Brain microvascular endothelial cell (primary cell): ENCODE measurements around the gene KNDC1.
"Not testable (repeated sequence)": the region's sequence is repeated elsewhere in the genome, so short reads cannot be mapped to it uniquely, and the experiment has no call there.

Experiments used
- DNase-seq: peaks from one replicate; pipeline ENCODE4 v3.0.0-alpha.2; 2020
- H3K27ac ChIP-seq: fragments of 250-450 bp; sonication (Bioruptor Pico); 2 replicates; pipeline ENCODE4 v1.5.1; 2020; ENCODE audit warnings: mild to moderate bottlenecking, moderate library complexity
- H3K27me3 ChIP-seq: fragments of 250-450 bp; sonication (Bioruptor Pico); replicated peaks from 2 replicates; pipeline ENCODE4 v1.5.1; 2020; ENCODE audit warnings: mild to moderate bottlenecking
- H3K36me3 ChIP-seq: fragments of 250-450 bp; sonication (Bioruptor Pico); replicated peaks from 2 replicates; pipeline ENCODE4 v1.5.1; 2020; ENCODE audit warnings: mild to moderate bottlenecking
- H3K4me3 ChIP-seq: 2 replicates; pipeline ENCODE4 v1.5.1; 2011; ENCODE audit warnings: low read depth, mild to moderate bottlenecking, control low read depth, low read length, moderate library complexity
- CTCF ChIP-seq: IDR thresholded peaks from 2 replicates; pipeline ENCODE4 v1.5.1; 2011; ENCODE audit warnings: low read depth, mild to moderate bottlenecking, moderate library complexity, low read length, control low read depth, inconsistent platforms; ENCODE audit errors: missing control alignments
- in situ Hi-C: cut with HindIII; loops from 2 replicates; pipeline ENCODE4 v1.10.0; 2017; ENCODE audit warnings: low sequenced_read_pairs, low pct_ligation_motif_present

KNDC1 gene

GRCh38 chr10:133159950-133160825, at the start of gene KNDC1:
KNDC1 (plus strand) TSS chr10:133160219; CDS start chr10:133160468, 249 bp downstream.
- Histone ChIP-seq H3K4me3 (peak within 1 kb of the TSS; percentile 20), H3K27ac (no peak within 1 kb of the TSS), H3K27me3 (peaks cover 25% of the 10 kb centered on the region), H3K36me3 (no peaks in the 10 kb centered on the region)
- no peak for TF ChIP-seq CTCF
- DNase-seq: no peak
- in situ Hi-C loops: no loop called here

- no peak for DNase-seq
- no peak overlapping the region for H3K4me3 ChIP-seq
- TF ChIP-seq CTCF: no peak
- H3K27ac ChIP-seq: no peak overlapping the region
- in situ Hi-C loops: no loop called here
- no peaks in the 10 kb centered on the region for H3K27me3 ChIP-seq
- H3K36me3 ChIP-seq: no peaks in the 10 kb centered on the region
Observed at GRCh38 chr10:133110609-133111275, 49.3 kb upstream of the KNDC1 start.

GRCh38 chr10:133111640-133112039, 48.4 kb upstream of the KNDC1 start:
- in situ Hi-C loops, H3K4me3 ChIP-seq, H3K36me3 ChIP-seq, DNase-seq, H3K27ac ChIP-seq, H3K27me3 ChIP-seq: not testable (repeated sequence)

GRCh38 chr10:133113146-133113830, 46.7 kb upstream of the KNDC1 start:
- DNase-seq: no peak
- in situ Hi-C loops: no loop called here
- Histone ChIP-seq H3K36me3 (no peaks in the 10 kb centered on the region), H3K27ac (no peak overlapping the region), H3K27me3 (no peaks in the 10 kb centered on the region), H3K4me3 (no peak overlapping the region)
- TF ChIP-seq CTCF: no peak

- DNase-seq: no peak
- no peaks in the 10 kb centered on the region for H3K27me3 ChIP-seq
- no peak for TF ChIP-seq CTCF
- no peak overlapping the region for H3K4me3 ChIP-seq
- in situ Hi-C loops: no loop called here
- H3K27ac ChIP-seq: no peak overlapping the region
- no peaks in the 10 kb centered on the region for H3K36me3 ChIP-seq
Observed at GRCh38 chr10:133113847-133114246, 46.2 kb upstream of the KNDC1 start.

GRCh38 chr10:133114251-133114650, 45.8 kb upstream of the KNDC1 start:
- Histone ChIP-seq H3K27ac (no peak overlapping the region), H3K27me3 (no peaks in the 10 kb centered on the region), H3K36me3 (no peaks in the 10 kb centered on the region), H3K4me3 (no peak overlapping the region)
- TF ChIP-seq CTCF: no peak
- no peak for DNase-seq
- in situ Hi-C loops: no loop called here
